Testis (tissue), 3 donors: Measurements from ENCODE around the gene STAM. TPM values are rescaled to one million over a fixed set of nuclear protein-coding genes. Genes with fewer than 3 reads are reported as not detected.

ENCODE experiments used
- DNase-seq: peaks from one replicate; pipeline ENCODE4 v3.0.0-alpha.2; 2019
- H3K27ac ChIP-seq, 2 donors: fragments of 200-600 bp; sonication (generic); one replicate each; pipeline ENCODE4 v1.5.1; 2019
- H3K27me3 ChIP-seq: fragments of 200-600 bp; sonication (generic); one replicate; pipeline ENCODE4 v1.5.1; 2019
- H3K36me3 ChIP-seq: fragments of 200-600 bp; sonication (generic); one replicate; pipeline ENCODE4 v1.5.1; 2017; ENCODE audit warnings: low read depth; ENCODE audit errors: missing control alignments
- H3K4me1 ChIP-seq: fragments of 200-600 bp; sonication (generic); one replicate; pipeline ENCODE4 v1.5.1; 2019
- H3K4me3 ChIP-seq, 2 donors: fragments of 200-600 bp; sonication (generic); one replicate each; pipeline ENCODE4 v1.5.1; 2017 to 2019
- H3K9me3 ChIP-seq: fragments of 200-600 bp; sonication (generic); one replicate; pipeline ENCODE4 v1.5.1; 2017
- POLR2A ChIP-seq: fragments of 450-650 bp; IDR thresholded peaks from one replicate; pipeline ENCODE4 v1.6.1; 2017; ENCODE audit warnings: antibody characterized with exemption, mild to moderate bottlenecking, moderate library complexity
- WGBS, 2 donors: methylation state at CpG; one replicate each; pipeline ENCODE4 v1.1.5; 2018; 5-methylcytosine and 5-hydroxymethylcytosine counted together
- intact Hi-C: fragments of 100-400 bp; cut with DNase I; formaldehyde crosslinking; loops from one replicate; pipeline ENCODE4 v1.15.1; 2023; ENCODE audit warnings: low total_unique reads
- polyA plus RNA-seq: library from polyadenylated mRNA; stranded (reverse); fragments of 350-450 nt; fragmentation: Illumina TruSeq; extraction: RNeasy Lipid Tissue Mini Kit (QIAGEN cat#74804); gene quantifications from one replicate; pipeline ENCODE4 v1.2.3, GENCODE V29; 2014; ENCODE audit warnings: low read depth, low replicate concordance; ENCODE audit not compliant: insufficient read depth
- total RNA-seq, 2 donors: library from RNA; depleted of rRNA; stranded (reverse); fragments of >200 nt; gene quantifications; one replicate each; pipeline ENCODE4 v1.2.3, GENCODE V29; 2016
- TF ChIP-seq, protein P1 (sequence below), 3 experiments: fragments of 450-650 bp in 2 of 3; fragments of 200-600 bp in 1 of 3; sonication (generic) in 1 of 3; IDR thresholded peaks; one replicate each; pipeline ENCODE4 v1.5.1; 2016 to 2019; ENCODE audit warnings: antibody characterized with exemption in 3 of 3, mild to moderate bottlenecking in 2 of 3, moderate library complexity in 1 of 3

Gene STAM
- total and polyA plus RNA-seq, 3 donors from 2014 or later, result 23.7 to 40.9 (median 40.6) TPM

DNA sequence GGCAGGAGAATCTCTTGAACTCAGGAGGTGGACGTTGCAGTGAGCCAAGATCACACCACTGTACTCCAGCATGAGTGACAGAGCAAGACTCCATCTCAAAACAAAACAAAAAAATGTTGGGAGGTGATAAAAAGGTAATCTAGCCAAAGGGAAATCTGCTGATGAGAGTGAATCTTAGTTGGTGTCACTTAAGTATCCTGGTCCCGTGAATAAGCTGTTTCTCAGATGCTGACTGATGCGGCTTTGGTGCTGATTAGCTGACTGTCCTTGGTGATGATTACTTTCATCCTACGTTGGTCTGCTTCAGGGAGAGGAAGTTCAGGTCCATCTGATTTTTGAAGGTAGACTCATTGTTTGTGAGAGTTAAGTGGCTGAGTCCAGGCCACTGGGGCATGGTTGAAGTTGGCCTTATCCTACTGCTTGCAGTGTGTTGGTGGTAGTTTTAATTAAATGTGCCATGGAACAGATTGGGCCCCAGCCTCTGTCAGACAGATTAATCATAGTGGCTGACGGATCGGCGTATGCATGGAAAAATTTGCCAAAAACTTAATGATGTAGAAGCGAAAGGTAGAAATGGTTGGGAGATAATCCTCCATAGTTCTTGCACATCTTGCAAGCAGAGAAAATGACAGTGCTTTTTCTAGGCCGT is 90.6 kb downstream of the STAM start:
- Histone ChIP-seq H3K9me3 (no peaks in the 10 kb centered on the region), H3K36me3 (no peaks in the 10 kb centered on the region), H3K4me3 (no peak overlapping the region), H3K4me1 (peaks cover 4% of the 10 kb centered on the region), H3K27me3 (no peaks in the 10 kb centered on the region), H3K27ac (peak overlapping the region; percentile 0 to 11)
- TF ChIP-seq POLR2A, result no peak
- TF ChIP-seq, protein P1, sequence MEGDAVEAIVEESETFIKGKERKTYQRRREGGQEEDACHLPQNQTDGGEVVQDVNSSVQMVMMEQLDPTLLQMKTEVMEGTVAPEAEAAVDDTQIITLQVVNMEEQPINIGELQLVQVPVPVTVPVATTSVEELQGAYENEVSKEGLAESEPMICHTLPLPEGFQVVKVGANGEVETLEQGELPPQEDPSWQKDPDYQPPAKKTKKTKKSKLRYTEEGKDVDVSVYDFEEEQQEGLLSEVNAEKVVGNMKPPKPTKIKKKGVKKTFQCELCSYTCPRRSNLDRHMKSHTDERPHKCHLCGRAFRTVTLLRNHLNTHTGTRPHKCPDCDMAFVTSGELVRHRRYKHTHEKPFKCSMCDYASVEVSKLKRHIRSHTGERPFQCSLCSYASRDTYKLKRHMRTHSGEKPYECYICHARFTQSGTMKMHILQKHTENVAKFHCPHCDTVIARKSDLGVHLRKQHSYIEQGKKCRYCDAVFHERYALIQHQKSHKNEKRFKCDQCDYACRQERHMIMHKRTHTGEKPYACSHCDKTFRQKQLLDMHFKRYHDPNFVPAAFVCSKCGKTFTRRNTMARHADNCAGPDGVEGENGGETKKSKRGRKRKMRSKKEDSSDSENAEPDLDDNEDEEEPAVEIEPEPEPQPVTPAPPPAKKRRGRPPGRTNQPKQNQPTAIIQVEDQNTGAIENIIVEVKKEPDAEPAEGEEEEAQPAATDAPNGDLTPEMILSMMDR (IDR thresholded peaks at IDR 0.05), result no peak
- DNase-seq, result no peak
- intact Hi-C loops, result no loop called here
- WGBS, 2 donors, result 74 to 88% methylated on average over 9 of the region's 9 CpGs

- Histone ChIP-seq H3K4me1 (peaks cover 4% of the 10 kb centered on the region), H3K27ac (peak overlapping the region; percentile 0 to 11), H3K9me3 (no peaks in the 10 kb centered on the region), H3K36me3 (no peaks in the 10 kb centered on the region), H3K27me3 (no peaks in the 10 kb centered on the region), H3K4me3 (no peak overlapping the region)
- TF ChIP-seq, protein P1 (IDR thresholded peaks at IDR 0.05), result no peak
- TF ChIP-seq POLR2A, result no peak
- intact Hi-C loops, result no loop called here
- peak; percentile 72 for DNase-seq
- WGBS, 2 donors, result 66 to 74% methylated on average over 15 of the region's 15 CpGs
Observed at GRCh38 chr10:17735166-17735941, 91.4 kb downstream of the STAM start.

DNA sequence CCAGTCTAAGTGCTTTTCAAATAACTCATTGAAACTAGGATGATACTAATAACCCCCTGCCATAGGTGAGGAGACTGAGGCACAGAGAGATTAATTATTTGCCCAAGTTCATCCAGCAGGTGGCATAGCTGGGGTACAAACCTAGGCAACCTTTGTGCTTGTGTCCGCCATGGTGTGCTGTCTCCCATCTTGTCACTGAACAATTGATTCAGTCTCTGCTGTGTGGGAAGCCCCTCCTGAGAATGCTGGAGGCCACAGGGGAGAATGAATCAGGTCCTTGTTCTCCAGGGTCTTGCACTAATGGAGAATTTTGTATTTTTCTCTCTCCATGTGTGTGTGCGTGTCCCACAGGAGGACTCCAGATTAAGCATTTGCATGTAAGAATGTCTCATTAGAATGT is 92.3 kb downstream of the STAM start:
- intact Hi-C loops, result no loop called here
- TF ChIP-seq, protein P1 (IDR thresholded peaks at IDR 0.05), result no peak
- TF ChIP-seq POLR2A, result no peak
- WGBS, 2 donors, result 90% methylated on average over 2 of the region's 2 CpGs
- Histone ChIP-seq H3K4me3 (no peak overlapping the region), H3K4me1 (no peaks in the 10 kb centered on the region), H3K9me3 (no peaks in the 10 kb centered on the region), H3K27me3 (no peaks in the 10 kb centered on the region), H3K36me3 (no peaks in the 10 kb centered on the region), H3K27ac (no peak overlapping the region)
- no peak for DNase-seq

DNA sequence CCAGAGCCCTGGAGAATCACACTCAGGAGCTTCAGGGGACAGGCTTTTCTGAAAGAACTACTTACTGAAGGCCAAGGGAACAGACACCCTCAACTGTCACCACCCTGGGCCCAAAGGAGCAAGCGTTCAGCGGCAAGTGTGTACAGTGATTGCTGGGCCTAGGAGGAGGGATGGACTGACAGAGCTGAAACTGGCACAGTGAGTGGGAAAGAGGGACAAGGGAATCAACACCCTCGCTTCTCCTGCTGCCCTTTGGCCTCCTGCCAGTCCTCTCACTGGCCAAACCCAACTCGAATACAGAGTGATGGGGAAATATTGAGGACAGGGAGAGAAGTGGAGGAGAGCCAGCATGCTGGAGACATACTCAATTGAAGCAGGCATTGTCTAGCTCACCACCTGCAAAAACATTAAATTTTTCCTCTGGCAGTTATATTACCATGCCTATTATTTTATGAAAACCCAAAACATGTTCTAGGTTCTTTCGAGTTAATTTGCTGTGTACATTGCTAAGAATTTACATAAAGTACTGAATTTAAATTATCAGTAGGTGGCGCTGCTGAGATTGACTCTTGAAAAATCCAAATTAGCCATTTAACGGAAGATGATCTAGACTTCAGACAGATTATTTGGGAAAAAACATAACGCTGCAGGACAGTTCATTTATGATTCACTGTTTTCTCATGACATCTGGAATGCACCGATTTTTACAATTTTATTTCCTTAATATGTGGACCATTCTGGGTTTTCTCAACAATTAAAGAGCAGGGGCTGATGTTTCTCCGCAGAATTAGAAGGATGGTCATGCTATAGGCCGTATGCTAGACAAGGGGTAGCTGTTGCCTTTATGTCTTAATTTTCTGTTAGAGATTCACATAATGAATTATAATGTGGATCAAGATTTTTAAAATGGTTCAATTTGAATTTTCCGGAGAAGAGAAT is 93.3 kb downstream of the STAM start:
- 64 to 67% methylated on average over 12 of the region's 12 CpGs for WGBS, 2 donors
- intact Hi-C loops, result no loop called here
- Histone ChIP-seq H3K27ac (no peak overlapping the region), H3K9me3 (no peaks in the 10 kb centered on the region), H3K4me3 (no peak overlapping the region), H3K4me1 (no peaks in the 10 kb centered on the region), H3K36me3 (no peaks in the 10 kb centered on the region), H3K27me3 (no peaks in the 10 kb centered on the region)
- DNase-seq, result no peak
- no peak for TF ChIP-seq POLR2A
- TF ChIP-seq, protein P1 (IDR thresholded peaks at IDR 0.05), result peak in 2 of 3 experiments; percentile 51 to 65
